CD4-positive, alpha-beta memory T cell (primary cell): ENCODE results near the gene GBP2. TPM values are rescaled to one million over a fixed set of nuclear protein-coding genes. Genes with fewer than 3 reads are reported as not detected.
A peak's percentile ranks its signal among the peaks of the same experiment; 100 is the strongest.
"Not testable (repeated sequence)": the region's sequence is repeated elsewhere in the genome, so short reads cannot be mapped to it uniquely, and the experiment has no call there.

Experiments
- CTCF ChIA-PET: fragments of 350-600 bp; sonication (Branson Sonifier 250); formaldehyde crosslinking; loops from one replicate; lab custom pipeline; 2021; ENCODE audit warnings: inconsistent platforms; ENCODE audit not compliant: partially characterized antibody; lab: Charles Lee
- POLR2A ChIA-PET: fragments of 350-600 bp; sonication (Branson Sonifier 250); formaldehyde crosslinking; loops from one replicate; lab custom pipeline; 2021; ENCODE audit not compliant: partially characterized antibody; lab: Charles Lee
- DNase-seq, 5 donors: peaks; one replicate each; pipeline versions ENCODE4 v3.0.0 to v3.0.0-alpha.2; 2020 to 2022; ENCODE audit warnings: mixed read lengths in 1 of 5
- H3K27ac ChIP-seq: one replicate; pipeline ENCODE4 v1.7.0; 2013; ENCODE audit warnings: low read depth, low read length
- H3K27me3 ChIP-seq: 2 replicates; pipeline ENCODE4 v1.7.0; 2013; ENCODE audit warnings: mild to moderate bottlenecking, low read length, moderate library complexity; ENCODE audit not compliant: insufficient read depth
- H3K36me3 ChIP-seq: 2 replicates; pipeline ENCODE4 v1.7.0; 2013; ENCODE audit warnings: mild to moderate bottlenecking, low read length, moderate library complexity; ENCODE audit not compliant: insufficient read depth
- H3K4me1 ChIP-seq: 2 replicates; pipeline ENCODE4 v1.7.0; 2013; ENCODE audit warnings: mild to moderate bottlenecking, low read length, moderate library complexity; ENCODE audit not compliant: insufficient read depth
- H3K4me3 ChIP-seq, 2 donors: one replicate each; pipeline ENCODE4 v1.7.0; 2013; ENCODE audit warnings: low read length in 2 of 2, mild to moderate bottlenecking in 1 of 2
- H3K9me3 ChIP-seq, 2 donors: one replicate each; pipeline ENCODE4 v1.7.0; 2013; ENCODE audit warnings: low read length in 2 of 2, control low read depth in 1 of 2; ENCODE audit not compliant: control insufficient read depth in 1 of 2
- H3K27ac Mint-ChIP-seq, 7 donors: one replicate each; pipeline ENCODE4 v1.8.0; 2020 to 2021; ENCODE audit warnings: mixed read lengths in 7 of 7, mild to moderate bottlenecking in 6 of 7, inconsistent platforms in 3 of 7, moderate library complexity in 3 of 7
- H3K27me3 Mint-ChIP-seq, 2 donors: one replicate each; pipeline ENCODE4 v1.8.0; 2020 to 2021; ENCODE audit warnings: mixed read lengths in 2 of 2
- H3K36me3 Mint-ChIP-seq, 2 donors: one replicate each; pipeline ENCODE4 v1.8.0; 2020 to 2021; ENCODE audit warnings: mixed read lengths in 2 of 2, inconsistent platforms in 1 of 2, mild to moderate bottlenecking in 1 of 2
- H3K4me1 Mint-ChIP-seq, 4 donors: one replicate each; pipeline ENCODE4 v1.8.0; 2020 to 2021; ENCODE audit warnings: mixed read lengths in 4 of 4, mild to moderate bottlenecking in 1 of 4
- H3K4me3 Mint-ChIP-seq, 8 donors: one replicate each; pipeline ENCODE4 v1.8.0; 2020 to 2021; ENCODE audit warnings: mixed read lengths in 8 of 8, mild to moderate bottlenecking in 7 of 8, moderate library complexity in 6 of 8, inconsistent platforms in 3 of 8
- H3K9me3 Mint-ChIP-seq, 8 donors: one replicate each; pipeline ENCODE4 v1.8.0; 2020 to 2021; ENCODE audit warnings: mixed read lengths in 8 of 8, mild to moderate bottlenecking in 5 of 8, inconsistent platforms in 3 of 8, moderate library complexity in 1 of 8
- intact Hi-C: fragments of 100-400 bp; cut with micrococcal nuclease; formaldehyde crosslinking; loops from one replicate; pipeline ENCODE4 v1.15.1; 2023
- polyA plus RNA-seq, 2 donors: library from polyadenylated mRNA; unstranded; fragments of 300-500 nt; fragmentation: Illumina TruSeq; gene quantifications; one replicate each; pipeline ENCODE4 v1.2.3, GENCODE V29; 2021
- total RNA-seq, 2 experiments: library from RNA; stranded (reverse); gene quantifications; one replicate each; pipeline ENCODE4 v1.2.3, GENCODE V29; 2021

Gene GBP2
- total and polyA plus RNA-seq, 4 experiments from 2014 or later: 109 to 199 (median 157) TPM

DNA sequence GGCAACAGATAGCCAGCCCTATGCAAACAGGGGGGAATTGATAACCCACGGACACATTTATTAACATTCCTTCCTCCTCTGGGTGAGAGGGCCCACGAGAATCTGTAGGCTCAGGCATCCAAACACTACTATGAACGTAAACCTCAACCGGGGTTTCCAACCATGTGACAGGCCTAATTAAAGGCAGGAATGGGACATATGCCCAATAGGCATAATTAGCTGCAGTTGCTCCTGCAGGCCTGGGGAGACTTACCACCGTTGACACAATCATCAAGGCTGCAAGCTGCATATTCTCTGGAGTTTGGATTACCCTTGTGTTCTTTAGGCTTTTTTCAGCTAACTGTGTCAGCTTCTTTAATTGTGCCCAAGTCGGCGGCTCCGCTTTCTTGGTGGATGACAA lies 38.7 kb downstream of the GBP2 start:
- intact Hi-C loops: no loop called here

DNA sequence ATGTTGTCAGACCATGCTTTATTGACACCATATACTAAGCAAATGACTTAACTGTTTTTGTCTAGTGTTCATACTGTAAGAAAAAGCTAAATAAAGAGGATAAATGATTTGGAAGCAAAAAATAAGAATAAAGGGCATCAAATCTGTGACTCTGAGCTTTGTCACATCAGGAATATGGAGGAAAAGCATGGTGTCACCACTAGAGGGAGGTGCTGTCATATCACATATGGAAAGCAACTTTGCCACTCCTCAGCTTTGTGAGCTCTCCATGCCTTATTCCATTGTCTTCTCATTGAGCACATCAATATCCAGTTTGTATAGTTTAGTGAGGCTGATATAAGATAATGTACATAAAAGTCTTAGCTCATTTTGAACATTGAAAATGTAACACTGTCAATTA lies 40.1 kb downstream of the GBP2 start:
- H3K36me3 Mint-ChIP-seq: peaks cover 0 to 5% of the 10 kb centered on the region in 2 donors
- POLR2A ChIA-PET: interaction anchor here (0.8 to 1.8 kb wide), 5 partner anchors 14 to 273 kb away, joined by 3 to 7 read pairs (median 4); partner anchors contain the start of gene GBP2
- intact Hi-C loops: loop anchor here (1.0 kb wide), 4 partner anchors 87 to 370 kb away; no protein-coding TSS in a partner anchor

More for the DNA sequence above, 38.7 kb downstream of the GBP2 start:
- ChIA-PET POLR2A (no interaction called here), CTCF (interaction anchor here (1.0 to 1.4 kb wide), 2 partner anchors 8 to 36 kb away, joined by 3 to 4 read pairs; no protein-coding TSS in a partner anchor)
- H3K27me3 ChIP-seq: no peaks in the 10 kb centered on the region
- DNase-seq: no peak
- peaks cover 0 to 3% (median 0%) of the 10 kb centered on the region in 8 donors for H3K9me3 Mint-ChIP-seq
- no peaks in the 10 kb centered on the region for H3K36me3 ChIP-seq
- H3K4me3 ChIP-seq: no peak overlapping the region
- H3K27me3 Mint-ChIP-seq: no peaks in the 10 kb centered on the region
- H3K27ac ChIP-seq: no peak overlapping the region
- H3K4me1 Mint-ChIP-seq: peaks cover 0 to 4% (median 2%) of the 10 kb centered on the region in 4 donors
- H3K27ac Mint-ChIP-seq: no peak overlapping the region
- H3K4me1 ChIP-seq: no peaks in the 10 kb centered on the region
- peaks cover 0 to 5% of the 10 kb centered on the region in 2 donors for H3K36me3 Mint-ChIP-seq
- no peaks in the 10 kb centered on the region for H3K9me3 ChIP-seq
- no peak overlapping the region for H3K4me3 Mint-ChIP-seq

DNA sequence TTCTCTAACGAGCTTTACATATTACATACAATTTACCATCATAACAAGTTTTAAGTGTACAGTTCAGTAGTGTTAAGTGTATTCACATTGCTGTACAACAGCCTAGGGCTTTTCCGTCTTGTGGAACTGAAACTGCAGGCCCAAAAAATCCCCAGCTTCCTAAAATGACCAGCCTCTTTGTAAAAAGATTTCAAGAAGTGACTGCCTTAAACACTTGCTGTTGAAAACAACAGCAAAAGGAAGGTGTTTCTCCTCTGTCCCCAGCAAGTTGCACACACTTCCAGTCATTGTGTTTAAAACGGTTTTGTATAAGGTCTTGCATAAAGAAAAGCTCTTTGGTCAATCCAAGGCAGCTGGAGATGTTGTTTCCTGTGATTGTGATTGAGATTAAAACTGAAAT lies 44.9 kb downstream of the GBP2 start:
- intact Hi-C loops: no loop called here
- Histone ChIP-seq H3K36me3 (no peaks in the 10 kb centered on the region), H3K9me3 (no peaks in the 10 kb centered on the region), H3K4me1 (no peaks in the 10 kb centered on the region), H3K27ac (no peak overlapping the region), H3K4me3 (no peak overlapping the region), H3K27me3 (no peaks in the 10 kb centered on the region)
- Mint-ChIP-seq H3K27ac (no peak overlapping the region), H3K36me3 (peaks cover 0 to 9% of the 10 kb centered on the region in 2 donors), H3K4me1 (peaks cover 0 to 4% (median 2%) of the 10 kb centered on the region in 4 donors), H3K4me3 (no peak overlapping the region), H3K27me3 (no peaks in the 10 kb centered on the region), H3K9me3 (peaks cover 0 to 26% (median 14%) of the 10 kb centered on the region in 8 donors)
- DNase-seq: no peak
- ChIA-PET CTCF (interaction anchor here (1.2 to 2.3 kb wide), 6 partner anchors 12 to 277 kb away, joined by 3 to 8 read pairs (median 4); no protein-coding TSS in a partner anchor), POLR2A (interaction anchor here (1.0 to 1.2 kb wide), 2 partner anchors 16 to 58 kb away, joined by 3 to 4 read pairs; partner anchors contain the start of genes GBP1 and GBP3)

More for the DNA sequence above, 40.1 kb downstream of the GBP2 start:
- Histone ChIP-seq H3K36me3 (no peaks in the 10 kb centered on the region), H3K27ac (no peak overlapping the region), H3K4me3 (no peak overlapping the region), H3K4me1 (no peaks in the 10 kb centered on the region), H3K9me3 (no peaks in the 10 kb centered on the region), H3K27me3 (no peaks in the 10 kb centered on the region)
- H3K4me1 Mint-ChIP-seq: peaks cover 0 to 4% (median 2%) of the 10 kb centered on the region in 4 donors
- CTCF ChIA-PET: interaction anchor here (0.7 to 3.0 kb wide), 26 partner anchors 18 to 402 kb away, joined by 3 to 50 read pairs (median 5); partner anchors contain the start of genes GBP1, GBP3, GBP6 and PKN2
- no peaks in the 10 kb centered on the region for H3K27me3 Mint-ChIP-seq
- no peak overlapping the region for H3K27ac Mint-ChIP-seq
- DNase-seq: peak in 4 of 5 donors; percentile 45 to 66 (median 48)
- H3K9me3 Mint-ChIP-seq: peaks cover 0 to 4% (median 2%) of the 10 kb centered on the region in 8 donors
- no peak overlapping the region for H3K4me3 Mint-ChIP-seq

DNA sequence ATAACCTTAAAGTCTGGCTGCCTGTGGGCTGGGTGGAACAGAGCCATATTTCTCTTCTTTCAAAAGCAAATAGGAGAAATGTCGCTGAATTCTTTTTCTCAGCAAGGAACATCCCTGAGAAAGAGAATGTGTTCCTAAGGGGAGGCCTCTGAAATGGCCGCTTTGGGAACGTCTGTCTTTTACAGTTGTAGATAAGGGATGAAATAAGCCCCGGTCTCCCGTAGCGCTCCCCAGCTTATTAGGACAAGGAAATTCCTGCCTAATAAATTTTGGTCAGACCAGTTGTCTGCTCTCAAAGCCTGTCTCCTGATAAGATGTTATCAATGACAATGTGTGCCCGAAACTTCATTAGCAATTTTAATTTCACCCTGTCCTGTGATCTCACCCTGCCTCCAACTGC lies 45.8 kb downstream of the GBP2 start:
- H3K9me3 Mint-ChIP-seq: peaks cover 2 to 26% (median 14%) of the 10 kb centered on the region in 8 donors
- intact Hi-C loops, H3K4me3 ChIP-seq, H3K27me3 ChIP-seq, H3K27me3 Mint-ChIP-seq, H3K36me3 Mint-ChIP-seq, H3K4me1 Mint-ChIP-seq, H3K4me3 Mint-ChIP-seq, H3K27ac Mint-ChIP-seq, H3K36me3 ChIP-seq, DNase-seq, H3K27ac ChIP-seq, POLR2A ChIA-PET, H3K4me1 ChIP-seq, H3K9me3 ChIP-seq: not testable (repeated sequence)
- CTCF ChIA-PET: interaction anchor here (1.2 to 2.3 kb wide), 3 partner anchors 11 to 278 kb away, joined by 3 to 8 read pairs (median 6); no protein-coding TSS in a partner anchor

DNA sequence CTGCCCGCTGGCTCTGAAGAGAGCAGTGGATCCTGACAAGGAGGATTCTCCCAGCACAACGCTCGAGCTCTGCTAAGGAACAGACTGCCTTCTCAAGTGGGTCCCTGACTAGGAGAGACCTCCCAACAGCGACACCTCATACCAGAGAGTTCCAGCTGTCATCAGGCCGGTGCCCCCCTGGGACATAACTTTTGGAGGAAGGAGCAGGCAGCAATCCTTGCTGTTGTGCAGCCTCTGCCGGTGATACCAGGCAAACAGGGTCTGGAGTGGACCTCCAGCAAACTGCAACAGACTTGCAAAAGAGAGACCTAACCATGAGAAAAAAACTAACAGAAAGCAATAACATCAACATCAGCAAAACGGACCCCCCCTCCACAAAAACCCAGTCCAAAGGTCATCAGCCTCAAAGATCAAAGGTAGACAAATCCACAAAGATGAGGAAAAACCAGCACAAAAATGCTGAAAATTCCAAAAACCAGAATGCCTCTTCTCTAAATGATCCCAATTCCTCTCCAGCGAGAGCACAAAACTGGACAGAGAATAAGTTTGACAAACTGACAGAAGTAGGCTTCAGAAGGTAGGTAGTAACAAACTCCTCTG lies 53.3 kb downstream of the GBP2 start:
- H3K27ac ChIP-seq, H3K4me3 Mint-ChIP-seq, H3K4me3 ChIP-seq, DNase-seq, H3K36me3 ChIP-seq, CTCF ChIA-PET, H3K9me3 ChIP-seq, H3K27me3 Mint-ChIP-seq, intact Hi-C loops, H3K27me3 ChIP-seq, H3K27ac Mint-ChIP-seq: not testable (repeated sequence)
- Mint-ChIP-seq H3K36me3 (peaks cover 13 to 16% of the 10 kb centered on the region in 2 donors), H3K4me1 (peaks cover 13 to 25% (median 19%) of the 10 kb centered on the region in 4 donors), H3K9me3 (peaks cover 7 to 26% (median 18%) of the 10 kb centered on the region in 8 donors)
- H3K4me1 ChIP-seq: peaks cover 22% of the 10 kb centered on the region
- POLR2A ChIA-PET: interaction anchor here (4.5 kb wide), 1 partner anchor 51 kb away, joined by 33 read pairs; the partner anchor contains the start of gene GBP3

DNA sequence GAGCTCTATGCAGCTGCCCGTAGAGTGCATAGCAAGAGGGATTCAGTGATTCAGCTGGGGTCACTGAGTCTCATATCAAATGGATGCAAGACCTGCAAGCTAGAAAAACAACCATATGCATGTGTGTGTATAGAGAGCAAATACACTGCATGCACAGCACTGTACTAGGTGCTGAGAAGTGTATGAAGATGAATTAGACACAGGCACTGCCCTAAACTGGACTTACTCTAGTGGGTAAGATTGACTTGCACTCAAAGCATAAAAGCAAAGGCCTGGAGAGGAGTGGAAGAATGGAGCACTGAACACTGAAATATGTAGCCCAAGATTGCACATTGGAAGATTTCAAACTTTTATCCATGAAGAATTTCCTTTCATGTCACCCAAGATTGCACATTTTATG lies 55.4 kb downstream of the GBP2 start:
- Histone ChIP-seq H3K27me3 (no peaks in the 10 kb centered on the region), H3K4me1 (peaks cover 24% of the 10 kb centered on the region), H3K27ac (no peak overlapping the region), H3K4me3 (peak overlapping the region; percentile 7 to 44), H3K36me3 (no peaks in the 10 kb centered on the region), H3K9me3 (no peaks in the 10 kb centered on the region)
- peaks cover 7 to 26% (median 16%) of the 10 kb centered on the region in 8 donors for H3K9me3 Mint-ChIP-seq
- intact Hi-C loops: no loop called here
- H3K4me1 Mint-ChIP-seq: peaks cover 16 to 27% (median 21%) of the 10 kb centered on the region in 4 donors
- peak overlapping the region in 6 of 7 donors; percentile 47 to 97 (median 93) for H3K27ac Mint-ChIP-seq
- no peak for DNase-seq
- peaks cover 13 to 14% of the 10 kb centered on the region in 2 donors for H3K36me3 Mint-ChIP-seq
- H3K4me3 Mint-ChIP-seq: peak overlapping the region in 7 of 8 donors; percentile 85 to 93 (median 92)
- H3K27me3 Mint-ChIP-seq: no peaks in the 10 kb centered on the region
- ChIA-PET POLR2A (interaction anchor here (0.9 to 4.5 kb wide), 9 partner anchors 12 to 540 kb away, joined by 3 to 33 read pairs (median 4); partner anchors contain the start of genes GBP2, GBP3, GBP4 and GBP5), CTCF (interaction anchor here (0.7 to 2.4 kb wide), 9 partner anchors 13 to 288 kb away, joined by 3 to 9 read pairs (median 5); no protein-coding TSS in a partner anchor)
